Effector CD8-positive, alpha-beta T cell (primary cell): Measurements from ENCODE around the gene CPSF4.
A peak's percentile ranks its signal among the peaks of the same experiment; 100 is the strongest.

Experiments used
- DNase-seq: peaks from one replicate; lab custom pipeline; 2025; lab: John Stamatoyannopoulos, UW

Gene CPSF4

DNA sequence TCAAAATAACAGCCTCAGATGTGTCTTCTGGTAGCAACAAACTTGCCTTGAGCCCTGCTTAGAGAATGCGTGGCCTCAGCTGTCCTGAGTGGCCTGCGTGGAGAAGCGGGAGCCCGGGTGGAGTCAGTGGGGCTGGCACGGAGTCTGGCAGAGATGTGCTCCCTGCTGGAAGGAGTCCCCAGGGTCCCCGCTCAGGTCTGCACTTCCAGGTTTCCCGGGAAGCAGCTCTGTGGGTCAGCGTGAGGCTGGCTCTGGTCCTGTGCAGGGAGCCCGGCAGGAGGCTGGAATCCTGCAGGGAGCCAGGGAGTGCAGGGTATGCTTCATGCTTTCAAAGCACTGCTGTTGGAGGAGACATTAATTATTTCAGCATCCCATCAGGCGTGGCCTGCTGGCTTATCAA is 10.1 kb downstream of the CPSF4 start:
- DNase-seq = no peak

DNA sequence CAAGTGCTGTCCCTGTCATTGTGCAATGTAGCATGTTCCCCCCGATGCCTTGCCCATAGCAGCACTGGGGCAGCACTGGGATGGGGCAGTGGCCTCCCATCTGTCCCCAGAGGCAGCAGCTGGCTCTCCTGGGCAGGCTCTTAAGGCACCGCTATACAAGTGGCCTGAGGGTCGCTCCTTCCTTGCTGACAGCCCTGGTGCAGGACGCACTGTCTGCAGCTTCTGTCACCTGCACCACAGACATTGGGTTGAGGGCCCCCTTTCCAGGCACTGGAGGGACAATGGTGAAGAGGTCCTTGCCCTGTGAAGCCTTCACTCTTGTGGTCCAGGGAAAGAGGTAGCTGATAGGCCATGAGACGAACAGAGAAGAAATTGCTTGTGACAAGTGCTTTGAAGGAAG is 10.6 kb downstream of the CPSF4 start:
- no peak for DNase-seq

DNA sequence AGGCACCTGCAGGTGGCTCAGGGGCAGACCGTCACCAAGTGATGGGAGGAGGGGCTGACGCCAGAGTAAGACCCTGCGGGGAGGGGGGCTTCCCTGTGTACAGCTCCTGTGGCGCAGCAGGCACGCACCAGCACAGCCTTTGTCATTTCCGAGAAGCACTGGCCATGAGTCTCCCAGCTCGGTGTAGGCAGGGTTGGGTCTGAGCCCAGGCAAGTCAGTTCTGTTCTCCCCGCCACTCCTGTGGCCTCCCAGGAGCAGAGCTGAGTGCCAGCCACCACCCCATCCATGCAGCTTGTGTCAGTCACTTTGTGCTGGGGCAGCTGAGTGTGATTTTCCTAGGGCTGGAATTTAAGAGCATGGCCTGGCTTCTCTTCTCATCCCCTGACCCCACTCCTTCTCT is 13.2 kb downstream of the CPSF4 start:
- DNase-seq = no peak

DNA sequence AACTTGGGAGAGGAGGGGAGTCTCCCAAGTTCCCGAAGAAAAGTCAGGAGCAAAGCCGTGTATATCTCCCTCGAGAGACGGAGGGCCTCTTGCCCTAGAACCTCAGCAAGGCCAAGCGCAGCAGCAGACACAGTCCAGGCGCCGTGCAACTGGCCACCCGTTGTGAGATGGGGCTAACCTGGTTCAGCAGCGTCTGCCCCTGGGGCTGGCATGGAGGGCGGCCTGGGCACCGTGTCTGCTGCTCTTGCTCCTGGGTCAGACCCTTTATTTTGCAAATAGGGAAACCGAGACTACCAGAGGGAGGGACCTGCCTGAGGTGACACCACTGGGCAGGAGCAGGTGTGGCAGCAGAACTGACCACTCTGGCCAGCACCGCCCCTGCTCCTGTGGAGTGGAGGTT is 13.8 kb downstream of the CPSF4 start:
- DNase-seq = no peak

DNA sequence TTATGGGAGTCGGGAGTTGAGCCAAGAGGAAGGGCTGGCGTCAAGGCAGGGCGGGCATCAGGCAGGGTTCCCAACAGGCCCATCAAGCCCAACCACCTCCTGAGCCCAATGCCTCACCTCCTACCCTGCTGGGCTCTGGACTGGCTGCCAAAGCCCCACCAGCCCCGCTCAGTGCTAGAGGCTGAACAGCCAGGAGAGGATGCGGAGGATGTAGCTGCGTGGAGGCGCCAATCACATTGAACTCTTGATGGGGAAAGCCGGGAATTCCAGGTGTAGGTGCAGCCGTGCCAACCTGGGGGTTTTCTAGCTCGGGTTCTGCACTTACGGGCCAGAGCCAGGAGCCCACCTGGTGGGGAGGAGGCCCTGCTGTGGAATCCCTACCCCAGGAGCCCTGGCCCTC is 14.4 kb downstream of the CPSF4 start:
- no peak for DNase-seq

DNA sequence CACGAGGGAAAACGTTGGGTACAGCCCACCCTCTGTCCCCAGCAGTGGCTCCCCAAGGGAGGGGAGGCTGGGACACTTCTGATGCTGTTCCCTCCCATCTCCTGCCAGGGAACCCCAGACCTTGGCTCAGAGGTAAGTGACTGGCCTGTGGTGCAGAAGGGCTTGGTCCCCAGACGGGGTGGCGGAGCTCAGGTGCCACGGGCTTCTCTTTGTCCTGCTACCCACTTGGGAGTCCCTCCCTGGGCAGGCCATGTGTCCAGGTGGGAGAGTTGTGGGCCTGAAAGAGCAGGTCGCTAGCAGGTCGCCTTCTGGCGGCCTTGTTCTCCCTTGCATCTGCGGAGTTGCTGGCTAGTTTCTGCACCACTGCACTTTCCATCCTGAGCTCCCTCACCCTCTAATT is 17.1 kb downstream of the CPSF4 start:
- DNase-seq = no peak

DNA sequence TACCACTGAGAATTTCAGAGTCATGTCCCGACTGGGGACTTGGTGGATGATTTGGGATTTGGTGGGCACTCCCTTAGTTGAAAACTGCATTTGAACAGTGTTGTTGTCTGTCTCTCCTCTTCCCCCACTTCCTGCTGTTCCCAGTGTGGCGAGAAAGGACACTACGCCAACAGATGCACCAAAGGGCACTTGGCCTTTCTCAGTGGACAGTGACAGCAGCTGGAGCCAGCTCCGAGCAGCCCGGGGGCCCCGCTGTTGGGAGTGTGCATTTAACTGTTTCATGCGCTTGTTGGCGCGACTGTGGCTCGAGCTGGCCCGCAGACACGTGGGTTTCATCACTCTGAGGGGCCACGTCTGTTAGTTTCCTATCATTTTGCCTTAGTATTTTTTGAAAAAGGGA is 17.5 kb downstream of the CPSF4 start:
- DNase-seq = no peak

DNA sequence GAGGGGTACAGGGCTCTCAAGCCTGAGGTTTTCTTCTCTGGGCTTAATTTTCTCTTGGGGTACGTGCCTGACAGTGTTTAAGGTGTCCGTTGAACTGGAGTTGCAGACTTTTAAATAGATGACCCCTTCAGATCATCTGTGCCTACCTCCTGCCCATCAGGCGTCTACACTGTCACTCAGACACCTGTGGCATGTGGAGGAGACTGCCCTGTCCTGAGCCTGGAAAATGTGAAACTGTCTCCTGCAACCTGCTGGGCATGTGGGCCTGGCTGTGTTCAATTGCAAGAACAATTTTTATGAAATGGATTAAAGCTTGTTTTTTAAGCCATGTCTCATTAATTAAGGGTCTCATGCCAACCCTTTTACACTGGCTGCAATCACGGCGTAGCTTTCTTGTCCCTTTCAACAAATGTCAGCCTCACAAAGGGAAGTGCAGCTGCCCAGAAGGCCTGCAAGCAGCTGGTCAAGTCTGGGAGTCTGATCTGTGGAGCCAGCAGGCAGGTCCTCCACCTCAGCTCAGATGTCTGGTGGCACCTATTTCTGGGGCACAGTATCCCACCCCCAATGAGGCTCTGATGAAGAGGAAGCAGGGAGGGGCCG is 18.4 kb downstream of the CPSF4 start:
- no peak for DNase-seq

DNA sequence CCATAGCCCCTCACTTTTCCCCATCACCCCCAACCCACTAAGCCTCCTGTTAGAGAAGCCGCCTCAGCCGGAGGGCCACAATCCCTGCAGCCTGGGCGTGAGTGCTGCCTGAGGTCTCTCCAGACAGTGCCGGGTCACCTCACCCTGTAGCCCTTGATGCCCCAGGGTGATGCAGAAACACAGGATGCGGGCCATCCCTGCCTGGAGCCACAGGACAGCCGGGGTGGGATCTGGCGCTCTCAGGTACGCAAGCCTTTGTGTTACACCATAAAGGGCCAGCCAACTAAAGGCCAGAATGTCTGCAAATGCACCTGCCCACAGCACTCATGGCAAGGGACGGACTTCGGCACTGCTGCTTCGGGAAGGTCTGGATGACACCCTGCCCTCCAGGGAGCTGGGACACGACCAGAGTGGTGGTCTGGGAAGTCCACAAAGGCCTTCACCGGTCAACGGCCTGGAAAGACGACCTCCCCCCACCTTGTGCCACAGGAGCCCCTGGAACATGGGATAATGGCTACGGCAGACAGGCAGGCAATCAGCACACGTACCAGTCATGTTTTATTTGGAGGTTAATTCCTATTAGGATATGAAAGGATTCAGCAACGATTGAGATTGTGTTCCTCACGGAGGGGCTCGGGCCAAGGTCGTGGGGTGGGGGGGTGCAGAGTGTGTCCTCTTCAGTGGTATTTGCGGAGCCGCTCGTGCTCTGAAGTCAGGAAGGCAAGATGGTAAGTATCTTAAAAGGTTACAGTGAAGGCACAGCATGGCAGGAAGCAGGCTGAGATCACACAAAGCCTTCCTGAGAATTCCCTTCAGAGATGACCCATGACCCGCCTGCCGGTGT is 19.1 kb downstream of the CPSF4 start:
- DNase-seq = no peak

DNA sequence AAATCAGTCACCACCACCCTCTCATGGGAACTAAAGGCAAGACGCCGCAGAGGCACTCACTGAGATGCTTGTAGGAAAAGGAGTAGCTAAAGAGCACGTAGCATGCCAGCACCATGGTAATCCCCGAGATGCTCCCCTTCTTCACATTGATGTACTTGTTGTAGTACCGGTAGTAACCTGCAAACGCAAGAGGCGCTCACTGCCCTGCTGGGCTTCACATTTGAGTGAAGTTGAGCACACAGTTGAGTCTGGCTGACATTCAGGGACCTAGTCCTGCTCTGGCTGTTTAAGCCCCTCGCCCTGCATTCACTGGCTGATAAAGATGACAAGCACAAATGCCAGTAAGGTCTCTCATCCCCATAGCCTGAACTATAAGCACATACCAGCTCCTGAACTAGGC is 20.3 kb downstream of the CPSF4 start:
- DNase-seq = no peak

DNA sequence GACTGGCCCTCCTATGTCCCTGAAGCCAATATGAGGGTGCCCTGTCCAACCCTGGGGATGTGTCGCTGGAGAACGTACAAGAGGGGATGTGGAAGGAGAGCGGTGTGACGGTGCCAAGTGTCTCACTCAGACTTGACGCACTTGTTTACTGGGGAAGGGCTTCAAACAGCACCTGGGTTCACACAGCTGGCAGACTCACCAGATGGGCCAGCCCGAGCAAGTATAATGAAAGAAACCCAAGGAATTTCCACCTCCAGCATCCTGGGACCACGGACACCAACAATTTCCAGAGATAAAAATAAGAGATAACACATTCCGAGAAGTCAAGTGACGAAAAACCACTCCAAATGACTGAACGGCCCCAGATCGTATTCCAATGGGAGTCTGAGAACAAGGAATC is 21.9 kb downstream of the CPSF4 start:
- no peak for DNase-seq

DNA sequence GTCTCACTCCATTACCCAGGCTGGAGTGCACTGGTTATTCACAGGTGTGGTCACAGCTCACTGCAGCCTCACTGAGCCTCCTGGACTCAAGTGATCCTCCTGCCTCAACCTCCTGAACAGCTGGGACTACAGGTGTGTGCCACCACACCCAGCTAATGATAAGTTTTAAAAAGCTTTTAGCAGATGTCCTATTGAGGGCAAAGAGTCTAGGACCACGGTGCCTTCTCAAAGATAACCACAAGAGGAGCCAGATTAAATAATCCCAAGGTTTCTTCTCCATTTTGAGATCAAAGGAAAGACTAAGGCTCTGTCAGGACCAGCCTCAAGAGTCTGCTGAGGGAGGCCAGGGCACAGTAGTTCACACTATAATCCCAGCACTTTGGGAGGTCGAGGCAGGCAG is 22.5 kb downstream of the CPSF4 start:
- DNase-seq = no peak

DNA sequence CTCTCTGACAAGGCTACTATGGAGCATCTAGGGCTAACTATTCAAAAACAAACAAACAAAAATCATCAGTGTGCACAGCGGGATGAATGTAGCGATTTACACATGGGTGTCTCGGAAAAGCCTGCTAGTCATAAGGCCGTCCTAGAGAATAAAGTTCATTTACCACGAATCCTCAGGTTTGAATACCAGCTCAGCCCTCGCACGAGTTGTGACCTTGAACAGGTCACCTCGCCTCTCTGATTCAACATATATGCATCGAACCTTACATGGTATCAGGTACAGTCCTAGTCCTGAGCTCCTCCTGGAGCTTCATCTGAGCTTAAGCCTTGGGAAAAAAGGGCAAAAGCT is 26.7 kb downstream of the CPSF4 start:
- no peak for DNase-seq

DNA sequence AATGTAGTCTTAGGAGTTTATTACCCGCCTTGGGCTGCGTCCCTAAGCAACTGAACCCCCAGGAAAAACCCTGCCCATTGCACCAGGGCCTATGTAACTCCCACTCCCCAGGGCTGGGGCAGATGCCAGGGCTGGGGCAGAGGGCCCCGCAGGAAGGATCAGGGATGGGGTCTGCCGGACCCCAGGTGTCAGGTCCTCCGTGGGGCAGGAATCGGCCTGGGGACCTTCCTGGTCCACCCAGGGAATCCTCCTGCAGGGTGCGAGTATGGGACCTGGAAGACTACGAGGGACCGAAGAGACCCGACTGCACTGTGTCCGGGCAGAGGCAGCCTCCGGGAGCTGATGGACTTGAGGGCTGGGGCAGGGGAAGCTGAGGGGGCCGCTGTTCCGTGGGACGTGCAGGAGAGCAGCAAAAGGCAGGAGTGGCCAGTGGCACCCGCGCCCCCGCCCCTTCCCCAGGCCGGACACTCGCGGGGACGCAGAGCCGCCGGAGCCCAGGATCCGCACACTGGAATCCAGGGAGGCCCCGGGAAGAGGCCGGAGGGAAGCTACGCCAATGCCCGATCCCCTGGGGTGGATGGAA is 29.7 kb downstream of the CPSF4 start:
- no peak for DNase-seq

DNA sequence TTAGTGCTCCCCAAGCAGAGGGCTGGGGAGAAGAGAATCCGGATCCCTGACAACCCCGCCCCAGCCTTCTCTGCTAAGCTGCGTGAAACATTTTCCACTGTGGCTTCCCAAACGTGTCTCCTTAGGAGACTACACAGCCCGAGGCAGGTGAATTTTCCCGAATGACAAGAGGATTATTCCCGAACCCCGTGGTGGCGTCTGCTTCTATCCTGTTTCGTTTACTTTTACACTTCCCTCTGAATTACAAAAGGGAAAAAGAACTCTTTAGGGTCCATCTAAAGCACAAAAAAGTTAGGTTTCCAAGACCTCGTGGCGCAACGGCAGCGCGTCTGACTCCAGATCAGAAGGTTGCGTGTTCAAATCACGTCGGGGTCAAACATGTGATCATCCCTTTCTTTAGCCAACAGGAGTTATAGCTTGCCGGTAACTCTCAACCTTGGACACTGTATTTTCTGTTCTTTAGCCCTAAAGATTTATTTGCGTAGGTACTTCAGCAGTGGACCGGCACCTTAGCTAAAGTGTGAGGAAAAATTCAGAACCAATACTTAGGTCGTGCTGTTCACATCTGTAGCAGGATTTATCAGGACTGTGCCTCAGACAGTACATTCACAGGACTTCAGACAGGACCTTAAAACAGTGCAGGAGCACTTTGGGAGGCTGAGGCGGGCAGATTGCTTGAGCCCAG is 30.8 kb downstream of the CPSF4 start:
- DNase-seq = no peak

DNA sequence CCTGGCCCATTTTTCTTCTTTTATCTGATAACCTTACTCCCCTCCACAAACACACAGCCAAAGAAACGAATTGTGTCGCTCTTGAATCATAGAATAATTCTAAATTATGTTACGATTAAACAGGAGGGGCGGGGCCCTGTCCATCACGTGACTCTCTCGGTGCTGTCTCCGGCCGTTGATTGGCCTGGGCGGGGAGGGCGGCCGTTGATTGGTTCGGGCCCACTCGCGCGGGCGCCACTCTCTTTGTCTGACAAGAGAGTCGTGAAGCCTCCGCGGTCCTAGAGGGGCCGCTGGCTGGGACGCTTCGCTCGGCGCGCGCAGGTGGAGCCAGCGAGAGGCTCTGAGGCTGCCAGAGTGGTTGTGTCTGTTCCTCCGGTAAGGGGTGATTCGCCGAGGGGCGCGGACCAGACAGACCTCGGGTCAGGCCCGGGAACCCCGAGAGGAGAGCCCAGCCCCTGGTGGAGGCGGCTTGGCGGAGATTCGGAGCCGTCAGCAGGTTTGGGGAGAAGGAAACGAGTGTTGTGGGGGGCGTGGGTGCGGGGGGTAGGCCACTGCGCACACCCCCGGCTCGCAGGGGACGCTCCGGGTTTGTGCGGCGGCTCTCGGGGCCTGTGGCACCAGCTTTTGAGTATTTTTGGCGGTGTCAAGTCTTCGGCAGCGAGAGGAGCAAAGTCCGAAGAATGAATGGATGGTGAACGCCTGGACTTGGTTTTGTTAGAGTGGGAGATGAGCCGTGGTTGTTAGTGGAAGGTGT is 34.0 kb downstream of the CPSF4 start, which contains the start of gene ZNF789:
Gene ZNF789, plus strand, starts transcription at position 330 of the 754 bp plus-strand sequence. CDS start 3,567 bp downstream, outside the sequence.
- DNase-seq = peak; percentile 95

DNA sequence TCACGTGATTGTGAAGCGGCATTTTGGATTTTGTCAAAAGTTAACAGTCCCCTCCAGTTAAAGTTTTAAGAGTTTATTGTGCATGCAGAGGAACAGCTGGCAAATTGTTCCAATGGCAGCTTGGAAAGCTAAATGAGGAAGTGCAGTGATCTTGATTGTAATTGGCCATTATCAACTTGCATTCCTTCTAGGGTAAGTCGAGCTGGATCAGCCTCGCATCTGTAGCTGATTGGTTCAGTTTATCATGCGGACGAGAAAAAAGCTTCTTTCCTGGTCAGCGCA is 34.5 kb downstream of the CPSF4 start:
- DNase-seq = no peak

DNA sequence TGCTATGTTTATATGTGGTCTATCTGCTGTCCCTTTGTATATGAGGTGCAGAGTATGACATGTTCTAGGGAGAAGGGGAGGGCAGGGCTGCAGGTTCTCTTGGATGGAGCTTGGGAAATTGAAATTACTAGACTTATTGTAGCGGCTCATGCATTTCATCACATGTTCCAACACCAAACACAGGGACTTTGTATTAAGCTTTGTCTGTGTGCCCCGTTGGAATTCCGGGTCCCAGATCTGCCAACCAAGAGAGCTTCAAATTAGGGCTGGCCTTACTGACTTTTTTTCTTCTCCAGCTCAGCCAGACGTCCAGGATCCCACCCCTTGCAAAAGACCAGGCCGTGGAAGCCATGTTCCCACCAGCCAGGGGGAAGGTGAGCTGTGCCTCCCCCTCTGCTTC is 37.4 kb downstream of the CPSF4 start:
- DNase-seq = no peak

DNA sequence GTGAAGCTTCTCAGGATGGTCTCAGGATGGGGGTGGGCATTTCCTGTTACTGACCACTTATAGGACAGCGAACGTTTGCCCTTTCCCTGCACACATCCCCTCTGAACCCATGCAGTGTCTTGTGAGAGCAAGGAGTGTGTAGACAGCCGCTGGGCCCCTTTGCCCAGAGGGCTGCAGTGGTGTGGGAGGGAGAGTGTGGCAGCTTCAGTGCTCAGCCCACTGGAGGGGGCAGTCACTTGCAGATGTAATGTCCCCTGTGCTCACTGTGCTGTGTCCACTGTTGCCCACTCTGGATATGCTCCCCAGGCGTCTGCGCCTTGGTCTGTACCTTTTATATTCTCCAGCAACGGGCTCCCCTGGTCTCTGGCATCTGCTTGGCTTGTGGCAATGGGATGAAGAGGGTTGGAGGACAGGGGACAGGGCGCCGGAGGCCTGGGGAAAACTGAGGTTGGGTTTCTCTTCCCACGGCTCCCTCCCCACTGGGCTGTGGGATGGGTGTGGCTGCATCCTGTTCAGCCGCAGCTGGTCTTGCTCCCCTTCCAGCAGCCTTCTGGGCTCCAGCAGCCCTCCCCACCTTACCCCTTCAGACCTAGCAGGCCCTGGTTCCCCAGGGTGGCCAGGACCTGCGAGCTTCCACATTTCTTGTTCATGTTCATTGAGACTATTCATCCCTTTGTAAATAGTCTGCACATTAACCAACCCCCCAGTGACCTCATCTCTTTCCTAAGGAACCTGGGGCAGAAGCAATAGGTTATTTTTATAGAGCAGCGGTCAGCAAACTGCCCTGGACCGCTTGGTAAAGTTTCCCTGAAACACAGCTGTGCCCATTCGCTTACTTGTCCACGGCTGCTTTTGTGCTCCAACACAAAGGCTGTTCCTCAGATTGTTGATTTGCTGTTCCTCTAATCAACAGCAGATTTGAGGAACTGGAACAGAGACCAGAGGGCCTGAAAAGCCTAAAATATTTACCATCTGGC is 40.0 kb downstream of the CPSF4 start:
- DNase-seq = no peak

DNA sequence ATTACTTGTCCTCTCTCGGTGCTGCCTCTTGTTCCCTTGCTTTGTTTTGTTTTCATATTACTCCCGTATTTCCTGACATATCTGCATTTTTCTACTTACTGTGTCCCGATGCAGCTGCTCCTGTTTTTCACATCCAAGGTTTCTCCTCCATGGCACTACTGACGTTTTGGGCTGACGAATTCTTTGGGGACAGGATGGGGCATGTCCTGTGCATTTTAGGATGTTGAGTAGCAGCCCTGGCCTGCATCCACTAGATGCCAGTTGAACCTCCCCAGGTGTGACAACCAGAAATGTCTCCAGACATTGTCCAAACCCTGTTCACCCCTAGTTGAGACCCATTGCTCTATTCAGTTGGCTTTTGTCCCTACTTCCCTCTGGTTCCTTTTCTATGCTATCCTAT is 46.4 kb downstream of the CPSF4 start:
- DNase-seq = no peak

DNA sequence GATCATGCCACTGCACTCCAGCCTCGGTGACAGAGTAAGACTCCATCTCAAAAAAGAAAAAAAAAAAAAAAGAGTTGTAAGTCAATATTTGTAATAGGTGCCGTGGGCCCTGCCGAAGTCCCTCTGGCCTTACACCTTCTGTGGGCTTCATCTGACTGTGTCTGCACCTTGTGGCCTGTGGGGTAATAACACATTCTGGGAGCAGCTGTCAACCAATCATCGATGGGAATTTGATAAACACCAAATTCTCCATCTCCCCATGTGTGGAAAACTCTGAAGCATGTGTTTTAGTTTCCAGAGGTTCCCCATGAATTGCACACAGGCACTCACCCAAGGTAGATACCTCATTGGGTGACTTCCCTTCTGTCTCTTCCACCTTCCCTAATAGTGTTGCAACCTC is 50.5 kb downstream of the CPSF4 start:
- DNase-seq = no peak
